IPS DF 4.7 (cell line): ENCODE measurements around the gene ZNF112.
A peak's percentile ranks its signal among the peaks of the same experiment; 100 is the strongest.
"Not testable (repeated sequence)": the region's sequence is repeated elsewhere in the genome, so short reads cannot be mapped to it uniquely, and the experiment has no call there.

Experiments used
- DNase-seq: peaks from one replicate; pipeline ENCODE4 v3.0.0-alpha.2; 2013; ENCODE audit warnings: low spot score; ENCODE audit errors: extremely low read depth

The ZNF112 gene

GRCh38 chr19:44356383-44357111, at the start of gene ZNF112:
TSS of gene ZNF112 (minus strand) at chr19:44356680. CDS start at chr19:44340539, 16,141 bp downstream.
- peak; percentile 82 for DNase-seq

DNA sequence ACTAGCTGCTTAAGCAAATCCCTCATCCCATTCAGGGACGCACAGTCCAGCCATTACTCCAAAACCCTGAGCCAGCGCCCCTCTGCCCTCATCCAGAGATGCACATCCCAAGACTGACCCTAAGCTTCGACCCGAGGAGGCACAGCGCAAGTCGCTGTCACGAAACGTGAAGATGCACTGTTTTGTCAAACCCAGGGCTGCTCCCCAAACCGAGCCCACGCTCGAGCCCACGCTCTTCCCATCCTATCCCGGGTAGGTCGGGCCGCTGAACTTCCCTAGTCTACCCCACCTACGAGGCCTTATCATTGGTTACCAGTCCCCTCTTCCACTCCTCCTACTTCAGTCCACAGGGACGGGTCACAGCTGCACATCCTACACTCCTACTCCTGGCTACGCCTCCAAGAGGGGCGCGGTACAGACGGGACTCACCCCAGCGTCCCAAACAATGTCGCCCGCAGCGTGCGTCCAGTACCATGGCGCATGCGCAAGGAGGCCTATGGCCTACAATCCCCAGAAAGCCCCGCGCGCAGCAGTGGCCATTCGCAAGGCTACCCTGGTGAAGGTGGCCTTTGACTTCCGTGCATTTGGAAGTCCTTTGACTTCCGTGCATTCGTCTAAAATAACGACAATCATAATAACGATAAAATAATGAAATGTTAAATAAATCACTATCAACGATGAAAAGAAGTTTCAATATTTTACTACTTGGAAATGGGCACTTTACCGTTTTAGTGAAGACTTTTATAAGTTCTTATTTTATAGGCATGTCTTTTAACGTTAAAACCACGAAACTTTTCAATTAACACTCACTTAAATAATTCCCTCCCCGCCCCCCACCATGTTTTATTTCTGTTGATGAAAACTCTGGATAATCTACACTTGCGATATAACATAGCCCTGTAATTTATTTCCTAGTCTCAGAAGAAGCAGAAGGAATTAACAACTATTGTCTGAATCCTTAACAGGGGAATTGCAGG, 44.9 kb upstream of the ZNF112 start, which contains the start of gene ZNF285:
TSS of gene ZNF285 (minus strand) at position 470 of the 977 bp plus-strand sequence. CDS start 4,395 bp downstream, outside the sequence.
- DNase-seq, result peak; percentile 92

- not testable (repeated sequence) for DNase-seq
Observed at GRCh38 chr19:44389268-44389667, 32.8 kb upstream of the ZNF112 start.

DNA sequence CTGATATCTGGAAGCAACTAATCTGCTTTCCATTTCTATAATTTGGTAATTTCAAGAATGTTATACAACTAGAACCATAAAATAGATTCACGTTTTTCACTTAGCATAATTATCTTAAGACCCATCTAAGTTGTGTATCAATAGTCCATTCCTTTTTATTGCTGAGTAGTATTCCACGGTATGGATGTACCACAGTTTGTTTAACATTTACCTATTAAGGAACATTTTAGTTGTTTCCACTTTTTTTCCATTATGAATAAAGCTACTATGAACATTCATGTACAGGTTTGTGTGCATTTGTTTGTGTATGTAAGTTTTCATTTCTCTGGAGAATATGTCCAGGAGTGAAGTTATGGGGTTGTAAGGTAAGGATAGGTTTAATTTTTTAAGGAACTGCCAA, 18.3 kb upstream of the ZNF112 start:
- DNase-seq, result no peak

DNA sequence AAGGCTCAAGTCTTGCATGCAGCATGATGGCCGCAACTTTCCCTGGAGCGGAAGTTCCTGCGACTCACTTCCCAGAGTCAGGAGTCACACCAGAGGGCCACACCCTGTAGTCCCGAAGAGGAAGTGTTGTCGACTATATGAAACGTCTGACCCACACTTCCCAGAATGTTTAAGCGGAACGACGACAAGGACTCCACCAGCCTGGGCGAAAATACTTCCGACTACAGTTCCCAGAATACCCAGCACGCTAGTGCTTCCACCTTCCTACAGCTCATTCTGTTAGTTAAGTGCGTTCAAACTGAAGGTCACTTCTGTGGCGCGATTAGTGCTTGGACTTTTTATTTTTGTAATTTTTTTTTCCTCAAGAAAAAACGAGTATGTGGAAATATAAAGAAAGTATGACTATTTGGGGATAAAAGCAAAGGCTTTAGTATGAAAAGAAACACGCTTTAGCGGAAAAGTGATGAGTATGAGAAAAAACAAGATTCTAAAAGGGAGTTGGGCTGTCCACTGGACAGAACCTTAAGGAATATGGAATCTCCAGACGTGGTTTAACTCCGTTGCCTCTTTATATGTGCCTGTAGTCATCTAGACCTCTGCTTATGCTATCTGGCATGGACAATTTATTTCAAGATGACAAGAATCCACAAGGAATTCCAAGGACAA, 15.5 kb upstream of the ZNF112 start:
- DNase-seq, result no peak

DNA sequence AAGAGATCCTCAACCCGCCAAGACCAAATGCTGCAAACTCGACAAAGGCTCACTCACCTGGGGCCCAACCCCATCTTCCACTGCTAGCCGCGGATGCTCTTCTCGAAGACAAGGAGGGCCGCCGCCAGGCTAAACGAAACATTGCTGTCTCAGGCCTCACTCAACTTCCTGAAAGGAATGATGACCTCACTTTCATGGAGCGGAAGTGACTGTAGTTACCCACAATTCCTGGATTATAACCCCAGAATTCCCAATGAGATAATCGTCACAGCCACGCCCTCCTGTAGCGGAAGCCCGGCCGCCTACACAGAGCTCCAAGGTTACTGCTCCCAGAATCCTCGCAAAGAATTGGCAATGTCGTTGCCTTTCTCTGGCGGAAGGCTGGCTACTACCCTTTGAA, 10.5 kb upstream of the ZNF112 start:
- DNase-seq, result no peak

- DNase-seq, result no peak
Observed at GRCh38 chr19:44346556-44346955, 9.9 kb downstream of the ZNF112 start.

DNA sequence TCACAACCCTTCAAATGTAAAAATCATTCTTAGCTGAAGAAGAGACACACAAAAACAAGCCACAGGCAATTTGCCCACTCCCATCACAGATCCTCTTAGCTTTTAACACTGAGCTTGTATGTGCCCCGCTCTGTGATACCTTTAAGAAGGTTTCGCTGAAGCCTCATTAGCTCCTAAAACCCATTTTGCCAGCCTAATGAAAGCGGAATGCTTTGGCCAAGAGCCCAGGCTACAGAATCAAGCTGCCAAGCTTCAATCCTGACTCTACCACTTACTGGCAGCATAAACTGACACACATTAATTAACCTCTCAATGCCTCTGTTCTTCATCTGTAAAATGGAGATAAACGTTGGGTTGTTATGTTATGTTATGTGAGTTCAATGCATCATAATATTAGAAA, 10.5 kb downstream of the ZNF112 start:
- no peak for DNase-seq

DNA sequence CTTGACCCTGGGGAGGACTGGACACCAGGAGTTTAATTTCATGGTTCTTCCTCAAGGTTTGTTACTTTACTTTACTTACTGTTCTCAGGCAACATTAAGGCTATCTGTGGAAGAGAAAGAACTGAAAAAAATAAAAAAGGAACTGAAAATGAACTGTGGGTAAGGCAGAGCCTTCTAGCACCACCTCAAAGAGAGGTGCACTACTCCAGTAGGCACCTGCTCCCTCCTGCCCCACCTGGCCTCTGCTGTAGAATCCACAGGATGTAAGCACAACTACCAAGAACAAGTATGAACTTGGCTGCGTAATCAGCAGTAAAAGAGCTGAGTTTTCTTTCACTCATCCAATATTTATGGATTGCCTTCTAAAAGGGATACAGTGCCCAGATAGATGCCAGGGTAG, 12.2 kb downstream of the ZNF112 start:
- DNase-seq, result no peak

DNA sequence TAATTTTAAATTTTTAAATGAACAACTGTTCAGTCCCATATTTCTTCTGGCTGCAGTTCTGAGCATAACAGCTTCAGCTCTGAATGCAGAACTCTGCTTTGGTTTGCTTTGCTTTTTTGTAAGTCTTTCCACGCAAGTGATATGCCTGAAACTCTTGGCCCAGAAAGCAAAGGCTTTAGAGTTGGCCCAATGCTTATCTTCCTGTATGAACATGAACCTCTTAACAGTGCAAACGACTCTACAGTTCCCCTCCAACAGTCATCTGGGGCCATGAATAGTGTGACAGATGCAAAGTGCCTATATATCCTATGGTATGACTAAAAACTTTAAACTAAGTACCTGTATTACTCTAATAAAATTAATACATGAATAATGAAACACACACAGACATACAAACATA, 14.7 kb downstream of the ZNF112 start:
- DNase-seq, result no peak

DNA sequence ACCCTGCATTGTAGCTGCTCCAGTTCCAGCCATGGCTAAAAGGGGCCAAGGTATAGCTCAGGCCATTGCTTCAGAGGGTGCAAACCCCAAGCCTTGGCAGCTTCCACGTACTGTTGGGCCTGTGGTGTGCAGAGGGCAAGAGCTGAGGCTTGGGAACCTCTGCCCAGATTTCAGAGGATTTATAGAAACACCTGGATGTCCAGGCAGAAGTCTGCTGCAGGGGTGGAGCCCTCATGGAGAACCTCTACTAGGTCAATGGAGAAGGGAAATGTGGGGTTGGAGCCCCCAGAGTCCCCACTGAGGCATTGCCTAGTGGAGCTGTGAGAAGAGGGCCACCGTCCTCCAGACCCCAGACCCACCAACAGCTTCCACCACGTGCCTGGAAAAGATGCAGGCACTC, 21.8 kb downstream of the ZNF112 start:
- not testable (repeated sequence) for DNase-seq

DNA sequence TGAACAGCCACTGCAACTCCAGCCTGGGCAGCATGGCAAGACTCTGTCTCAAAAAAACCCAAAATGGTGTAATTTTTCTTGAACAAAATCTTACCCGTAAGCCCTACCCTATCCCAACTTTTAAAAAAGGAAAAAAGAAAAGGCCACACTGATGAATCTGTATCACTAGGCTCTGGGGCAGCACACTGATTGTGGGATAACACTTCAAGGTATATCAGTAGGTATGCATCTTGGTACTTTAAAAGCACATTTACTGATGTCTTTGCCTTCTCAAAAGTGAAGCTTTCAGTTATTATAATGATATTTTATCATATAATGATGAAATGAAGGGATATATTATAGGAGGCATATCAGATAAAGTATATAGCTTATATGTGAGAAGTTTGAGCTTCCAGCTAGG, 24.3 kb downstream of the ZNF112 start:
- no peak for DNase-seq

- no peak for DNase-seq
Observed at GRCh38 chr19:44315883-44316282, 40.6 kb downstream of the ZNF112 start.

GRCh38 chr19:44313231-44313630, 43.2 kb downstream of the ZNF112 start:
- DNase-seq, result no peak

DNA sequence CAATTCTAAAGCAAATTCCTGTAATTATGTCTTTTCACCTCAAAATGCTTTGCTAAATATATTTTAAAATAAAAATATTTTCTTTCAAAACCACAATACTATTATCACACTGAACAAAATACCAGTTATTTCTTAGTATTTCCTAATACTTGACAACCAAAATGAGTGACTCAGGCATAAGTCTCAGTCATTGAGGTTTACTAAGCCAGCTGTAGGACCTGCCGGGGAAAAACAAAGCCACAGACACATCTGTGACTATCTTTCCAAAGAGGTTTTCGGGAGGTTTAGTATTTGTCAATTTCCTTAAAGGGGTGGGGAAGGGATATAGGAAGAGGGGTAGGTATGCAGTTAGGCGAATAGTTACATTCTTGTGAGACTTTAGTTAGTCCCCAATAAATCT, 48.5 kb downstream of the ZNF112 start:
- DNase-seq, result no peak

- no peak for DNase-seq
Observed at GRCh38 chr19:44306283-44306682, 50.2 kb downstream of the ZNF112 start.

DNA sequence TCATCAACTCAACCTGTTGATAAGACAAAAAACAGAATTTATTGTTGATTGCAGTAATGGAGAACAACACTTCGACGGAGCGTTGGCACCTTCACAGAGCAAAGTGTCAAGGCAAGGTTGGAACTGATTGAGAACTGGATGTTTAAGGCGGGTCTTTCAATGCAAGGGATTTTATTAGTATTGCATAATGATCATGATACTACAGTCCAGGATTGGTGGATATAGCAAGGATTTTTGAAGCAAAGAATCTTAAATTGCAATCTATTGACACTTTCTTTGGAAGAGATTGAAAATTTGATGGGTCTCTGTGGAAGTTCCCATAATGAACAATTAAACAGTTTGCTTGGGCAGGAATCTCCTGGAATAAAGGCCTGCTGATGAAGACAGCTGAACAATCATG, 51.0 kb downstream of the ZNF112 start:
- DNase-seq, result no peak

DNA sequence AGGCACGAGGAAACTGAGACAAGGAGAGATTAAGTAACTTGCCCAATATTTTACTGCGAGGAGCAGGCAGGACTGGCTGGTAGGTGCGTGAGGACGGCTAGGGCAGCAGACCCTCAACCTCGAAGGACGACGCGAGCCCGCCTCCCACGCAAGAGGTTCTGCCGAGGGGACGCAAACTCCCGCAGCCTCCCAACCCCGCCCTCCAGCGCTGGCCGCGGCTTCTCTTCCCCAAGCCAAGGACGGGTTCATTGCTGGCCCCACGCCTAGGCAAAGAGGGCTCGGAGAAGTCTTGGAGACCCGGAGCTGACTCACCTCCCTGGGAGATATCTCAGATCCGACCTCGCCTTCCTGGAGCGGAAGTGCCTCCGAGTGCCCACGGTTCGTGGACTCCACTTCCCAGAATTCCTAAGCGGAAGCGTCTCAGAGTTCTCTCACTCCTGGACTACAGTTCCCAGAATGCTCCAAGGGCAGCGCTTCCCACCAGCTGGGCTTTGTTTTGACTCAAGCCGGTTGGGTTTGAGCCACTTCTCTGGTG, 51.8 kb downstream of the ZNF112 start, which contains the start of gene ZNF235:
TSS of gene ZNF235 (minus strand) at position 367 of the 535 bp plus-strand sequence. CDS start 1,621 bp downstream, outside the sequence.
- DNase-seq, result peak; percentile 84

- no peak for DNase-seq
Observed at GRCh38 chr19:44303976-44304568, 52.4 kb downstream of the ZNF112 start.

DNA sequence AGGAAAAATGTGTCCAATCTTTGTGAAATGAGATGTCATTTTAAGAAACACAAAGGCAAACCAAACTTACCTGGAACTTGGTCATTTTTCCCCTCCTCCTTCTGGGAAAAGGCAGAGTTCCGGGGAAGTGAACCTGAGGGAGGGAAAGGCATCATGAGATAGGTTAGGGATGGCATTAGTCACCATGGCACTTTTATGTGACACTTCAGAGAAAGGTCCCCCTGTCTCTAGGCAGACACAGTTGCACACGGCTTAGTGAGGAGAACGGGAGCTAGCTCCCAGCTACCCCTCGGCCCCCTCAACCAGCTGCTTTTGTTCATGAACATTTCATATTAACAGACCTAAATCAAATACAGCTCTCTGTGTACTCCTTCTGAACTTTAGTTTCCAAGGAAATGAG, 53.2 kb downstream of the ZNF112 start:
- no peak for DNase-seq

- no peak for DNase-seq
Observed at GRCh38 chr19:44284968-44285367, 71.5 kb downstream of the ZNF112 start.
